CD4-positive, CD25-positive, alpha-beta regulatory T cell (primary cell): ENCODE data around the gene ID2. TPM values are rescaled to one million over a fixed set of nuclear protein-coding genes. Genes with fewer than 3 reads are reported as not detected.

Source experiments
- ATAC-seq, 2 donors: fragments of 150-1000 bp; cut with Tn5 transposase; one replicate each; pipeline ENCODE4 v1.10.0; 2021; ENCODE audit warnings: low read depth in 2 of 2, moderate number of reproducible peaks in 2 of 2, moderate library complexity in 1 of 2
- DNase-seq, 3 donors: peaks; one replicate each; pipeline versions ENCODE4 v3.0.0 to v3.0.0-alpha.2; 2012 to 2022; ENCODE audit warnings: mixed read lengths in 1 of 3
- H3K27ac ChIP-seq: one replicate; pipeline ENCODE4 v1.7.0; 2013; ENCODE audit warnings: mild to moderate bottlenecking, low read length; ENCODE audit not compliant: insufficient read depth, poor library complexity, severe bottlenecking
- H3K27me3 ChIP-seq: one replicate; pipeline ENCODE4 v1.7.0; 2013; ENCODE audit warnings: low read length; ENCODE audit not compliant: control insufficient read depth, insufficient read depth
- H3K36me3 ChIP-seq: one replicate; pipeline ENCODE4 v1.7.0; 2013; ENCODE audit warnings: mild to moderate bottlenecking, low read length, moderate library complexity; ENCODE audit not compliant: control insufficient read depth, insufficient read depth
- H3K4me1 ChIP-seq: 2 replicates; pipeline ENCODE4 v1.7.0; 2013; ENCODE audit warnings: mild to moderate bottlenecking, low read length; ENCODE audit not compliant: insufficient read depth, control insufficient read depth, poor library complexity, severe bottlenecking
- H3K4me3 ChIP-seq: one replicate; pipeline ENCODE4 v1.7.0; 2013; ENCODE audit warnings: low read depth, mild to moderate bottlenecking, low read length, moderate library complexity
- H3K9me3 ChIP-seq, 2 experiments: 1 replicate in 1 of 2; 2 replicates in 1 of 2; pipeline ENCODE4 v1.7.0; 2013; ENCODE audit warnings: low read length in 2 of 2, mild to moderate bottlenecking in 1 of 2, moderate library complexity in 1 of 2; ENCODE audit not compliant: control insufficient read depth in 2 of 2
- H3K27ac Mint-ChIP-seq, 3 donors: one replicate each; pipeline ENCODE4 v1.8.0; 2020 to 2022; ENCODE audit warnings: mild to moderate bottlenecking in 3 of 3, mixed read lengths in 3 of 3, moderate library complexity in 2 of 3
- H3K27me3 Mint-ChIP-seq: one replicate; pipeline ENCODE4 v1.8.0; 2022; ENCODE audit warnings: mild to moderate bottlenecking, mixed read lengths
- H3K36me3 Mint-ChIP-seq: one replicate; pipeline ENCODE4 v1.8.0; 2020; ENCODE audit warnings: mixed read lengths
- H3K4me1 Mint-ChIP-seq, 4 donors: one replicate each; pipeline ENCODE4 v1.8.0; 2020 to 2022; ENCODE audit warnings: mixed read lengths in 4 of 4, mild to moderate bottlenecking in 1 of 4
- H3K4me3 Mint-ChIP-seq, 4 donors: one replicate each; pipeline ENCODE4 v1.8.0; 2020 to 2022; ENCODE audit warnings: mild to moderate bottlenecking in 4 of 4, mixed read lengths in 4 of 4, moderate library complexity in 3 of 4
- H3K9me3 Mint-ChIP-seq, 7 donors: one replicate each; pipeline ENCODE4 v1.8.0; 2020 to 2022; ENCODE audit warnings: mixed read lengths in 7 of 7, mild to moderate bottlenecking in 3 of 7, moderate library complexity in 2 of 7
- polyA plus RNA-seq, 4 donors: library from polyadenylated mRNA; unstranded; fragments of 300-500 nt; fragmentation: Illumina TruSeq; gene quantifications; one replicate each; pipeline ENCODE4 v1.2.3, GENCODE V29; 2021
- total RNA-seq: library from RNA; stranded (reverse); gene quantifications from one replicate; pipeline ENCODE4 v1.2.3, GENCODE V29; 2022

The ID2 gene
- 55.9 TPM for total RNA-seq
- 10 to 100 TPM; 20.3 to 27.5 (median 24.3) TPM for polyA plus RNA-seq

GRCh38 chr2:8681786-8682692 is at the start of gene ID2:
Gene ID2, plus strand, starts transcription at chr2:8682056. Its CDS starts 110 bp downstream, at chr2:8682166.
- Mint-ChIP-seq H3K9me3 (peaks cover 0 to 4% (median 0%) of the 10 kb centered on the region in 7 donors), H3K4me3 (peak within 1 kb of the TSS; percentile 91 to 98 (median 96)), H3K27ac (peak within 1 kb of the TSS; percentile 44 to 90 (median 76)), H3K4me1 (peaks cover 16 to 63% (median 40%) of the 10 kb centered on the region in 4 donors), H3K27me3 (peaks cover 41% of the 10 kb centered on the region), H3K36me3 (no peaks in the 10 kb centered on the region)
- Histone ChIP-seq H3K4me3 (peak within 1 kb of the TSS; percentile 95), H3K36me3 (no peaks in the 10 kb centered on the region), H3K9me3 (no peaks in the 10 kb centered on the region), H3K27ac (peak within 1 kb of the TSS; percentile 73), H3K27me3 (peaks cover 12% of the 10 kb centered on the region), H3K4me1 (peaks cover 68% of the 10 kb centered on the region)
- ATAC-seq (peak; percentile 78 to 81), DNase-seq (peak; percentile 94 to 98 (median 95))

DNA sequence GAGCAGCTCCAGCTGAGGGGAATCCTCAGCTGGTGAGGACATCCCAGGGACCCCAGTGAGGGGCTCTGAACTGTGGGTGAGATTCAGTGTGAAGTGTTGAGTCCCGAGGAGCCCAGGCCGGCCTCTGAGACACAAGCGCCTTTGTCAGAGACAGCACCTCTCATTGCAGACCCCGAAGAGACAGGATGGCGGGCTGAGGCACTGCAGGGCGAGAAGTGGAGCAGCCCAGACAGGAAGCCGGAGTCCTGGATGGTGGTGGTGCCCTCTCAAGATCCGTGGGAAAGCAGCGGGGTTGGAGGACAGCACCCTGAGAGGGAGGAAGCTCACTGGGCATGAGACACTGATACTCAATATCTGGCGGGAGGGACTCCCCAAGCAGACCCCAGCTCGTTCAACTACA is 49.1 kb upstream of the ID2 start:
- Mint-ChIP-seq H3K4me3 (no peak overlapping the region), H3K4me1 (peaks cover 0 to 7% (median 0%) of the 10 kb centered on the region in 4 donors), H3K27ac (no peak overlapping the region), H3K9me3 (no peaks in the 10 kb centered on the region), H3K36me3 (no peaks in the 10 kb centered on the region), H3K27me3 (peaks cover 10% of the 10 kb centered on the region)
- Histone ChIP-seq H3K36me3 (no peaks in the 10 kb centered on the region), H3K4me1 (no peaks in the 10 kb centered on the region), H3K27ac (no peak overlapping the region), H3K4me3 (no peak overlapping the region), H3K27me3 (no peaks in the 10 kb centered on the region), H3K9me3 (no peaks in the 10 kb centered on the region)
- ATAC-seq (no peak), DNase-seq (no peak)

- H3K36me3 Mint-ChIP-seq = no peaks in the 10 kb centered on the region
- no peaks in the 10 kb centered on the region for H3K9me3 Mint-ChIP-seq
- Histone ChIP-seq H3K27ac (no peak overlapping the region), H3K4me1 (no peaks in the 10 kb centered on the region), H3K27me3 (no peaks in the 10 kb centered on the region), H3K9me3 (no peaks in the 10 kb centered on the region), H3K4me3 (no peak overlapping the region), H3K36me3 (no peaks in the 10 kb centered on the region)
- H3K4me1 Mint-ChIP-seq = peaks cover 0 to 7% (median 0%) of the 10 kb centered on the region in 4 donors
- DNase-seq = no peak
- no peak for ATAC-seq
- no peak overlapping the region for H3K27ac Mint-ChIP-seq
- no peak overlapping the region for H3K4me3 Mint-ChIP-seq
- H3K27me3 Mint-ChIP-seq = peaks cover 10% of the 10 kb centered on the region
These were observed 48.6 kb upstream of the ID2 start for GRCh38 chr2:8633186-8633734.

GRCh38 chr2:8633735-8634313 is 48.0 kb upstream of the ID2 start:
- no peaks in the 10 kb centered on the region for H3K9me3 Mint-ChIP-seq
- no peak overlapping the region for H3K27ac ChIP-seq
- no peaks in the 10 kb centered on the region for H3K36me3 ChIP-seq
- no peak for DNase-seq
- H3K9me3 ChIP-seq = no peaks in the 10 kb centered on the region
- H3K27me3 ChIP-seq = no peaks in the 10 kb centered on the region
- ATAC-seq = no peak
- H3K27ac Mint-ChIP-seq = peak overlapping the region in 1 of 3 donors; percentile 84
- H3K27me3 Mint-ChIP-seq = peaks cover 10% of the 10 kb centered on the region
- H3K4me1 Mint-ChIP-seq = peaks cover 0 to 7% (median 0%) of the 10 kb centered on the region in 4 donors
- H3K4me1 ChIP-seq = no peaks in the 10 kb centered on the region
- no peaks in the 10 kb centered on the region for H3K36me3 Mint-ChIP-seq
- no peak overlapping the region for H3K4me3 Mint-ChIP-seq
- H3K4me3 ChIP-seq = no peak overlapping the region

GRCh38 chr2:8634466-8635172 is 47.2 kb upstream of the ID2 start:
- Mint-ChIP-seq H3K27me3 (peaks cover 10% of the 10 kb centered on the region), H3K9me3 (no peaks in the 10 kb centered on the region), H3K4me1 (peaks cover 0 to 7% (median 0%) of the 10 kb centered on the region in 4 donors), H3K4me3 (no peak overlapping the region), H3K27ac (peak overlapping the region in 1 of 3 donors; percentile 84), H3K36me3 (no peaks in the 10 kb centered on the region)
- Histone ChIP-seq H3K27me3 (no peaks in the 10 kb centered on the region), H3K9me3 (no peaks in the 10 kb centered on the region), H3K27ac (no peak overlapping the region), H3K36me3 (no peaks in the 10 kb centered on the region), H3K4me1 (no peaks in the 10 kb centered on the region), H3K4me3 (no peak overlapping the region)
- ATAC-seq (no peak), DNase-seq (no peak)

DNA sequence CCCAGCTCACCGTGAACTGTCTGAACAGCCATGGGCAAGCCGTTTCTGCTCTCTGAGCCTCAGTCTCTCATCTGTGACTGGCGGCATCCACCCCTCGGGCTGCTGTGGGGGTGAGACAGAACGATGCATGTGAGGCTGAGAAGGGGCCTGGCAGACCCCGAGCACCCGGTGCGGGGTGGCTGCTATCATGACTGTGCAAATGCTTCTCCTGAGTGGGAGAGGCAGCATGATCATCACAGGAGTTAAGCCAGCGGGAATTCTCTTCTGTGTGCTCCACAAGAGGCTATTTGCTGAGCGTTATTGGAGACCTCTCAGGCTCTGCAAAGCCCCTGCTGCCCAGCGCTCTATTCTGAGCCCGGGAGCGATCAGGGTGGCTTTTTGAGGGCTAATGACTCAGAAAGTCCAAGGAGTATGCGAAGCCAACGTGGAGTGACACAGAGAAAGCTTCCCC is 45.8 kb upstream of the ID2 start:
- DNase-seq (no peak), ATAC-seq (no peak)
- Histone ChIP-seq H3K36me3 (no peaks in the 10 kb centered on the region), H3K4me3 (no peak overlapping the region), H3K9me3 (no peaks in the 10 kb centered on the region), H3K27me3 (no peaks in the 10 kb centered on the region), H3K27ac (no peak overlapping the region), H3K4me1 (no peaks in the 10 kb centered on the region)
- H3K27me3 Mint-ChIP-seq = peaks cover 10% of the 10 kb centered on the region
- H3K4me3 Mint-ChIP-seq = no peak overlapping the region
- no peaks in the 10 kb centered on the region for H3K9me3 Mint-ChIP-seq
- H3K4me1 Mint-ChIP-seq = peaks cover 0 to 7% (median 0%) of the 10 kb centered on the region in 4 donors
- H3K36me3 Mint-ChIP-seq = no peaks in the 10 kb centered on the region
- no peak overlapping the region for H3K27ac Mint-ChIP-seq
